NB4 (cell line): Measurements from ENCODE around the gene NOC4L.

Experiments
- DNase-seq: peaks from one replicate; pipeline ENCODE4 v3.0.0; 2010; ENCODE audit warnings: low read depth
- H3K4me3 ChIP-seq: one replicate; pipeline ENCODE4 v1.5.1; 2011; ENCODE audit warnings: mild to moderate bottlenecking, low read depth, low read length, moderate library complexity
- CTCF ChIP-seq: IDR thresholded peaks from one replicate; pipeline ENCODE4 v1.5.1; 2012; ENCODE audit warnings: low read depth, low read length
- MAX ChIP-seq: IDR thresholded peaks from 2 replicates; pipeline ENCODE4 v1.6.1; 2011; ENCODE audit warnings: low read depth, low read length
- MYC ChIP-seq: IDR thresholded peaks from 2 replicates; pipeline ENCODE4 v1.6.1; 2011; ENCODE audit warnings: low read depth, low read length
- POLR2A ChIP-seq: IDR thresholded peaks from 2 replicates; pipeline ENCODE4 v1.6.1; 2011; ENCODE audit warnings: mild to moderate bottlenecking; ENCODE audit not compliant: insufficient read length; ENCODE audit errors: extremely low read depth

Gene NOC4L

GRCh38 chr12:132140501-132140900, 3.8 kb upstream of the NOC4L start:
- no peak overlapping the region for H3K4me3 ChIP-seq
- no peak for DNase-seq
- no peak for TF ChIP-seq POLR2A
- TF ChIP-seq MAX = no peak
- TF ChIP-seq MYC = no peak
- no peak for TF ChIP-seq CTCF

GRCh38 chr12:132140918-132141841, 3.1 kb upstream of the NOC4L start:
- TF ChIP-seq MYC (no peak), CTCF (no peak), POLR2A (no peak), MAX (no peak)
- no peak overlapping the region for H3K4me3 ChIP-seq
- DNase-seq = no peak

- TF ChIP-seq MAX (no peak), POLR2A (no peak), MYC (no peak), CTCF (no peak)
- DNase-seq = no peak
- no peak overlapping the region for H3K4me3 ChIP-seq
These were observed 2.1 kb upstream of the NOC4L start for GRCh38 chr12:132141976-132142678.

- DNase-seq = no peak
- TF ChIP-seq POLR2A = no peak
- TF ChIP-seq CTCF = no peak
- TF ChIP-seq MAX = no peak
- TF ChIP-seq MYC = no peak
- peak overlapping the region; percentile 89 for H3K4me3 ChIP-seq
These were observed 1.4 kb upstream of the NOC4L start for GRCh38 chr12:132142679-132143335.

- TF ChIP-seq POLR2A = no peak
- TF ChIP-seq MYC = no peak
- TF ChIP-seq MAX = no peak
- TF ChIP-seq CTCF = no peak
- peak overlapping the region; percentile 89 for H3K4me3 ChIP-seq
- peak; percentile 61 for DNase-seq
These were observed 753 bp upstream of the NOC4L start for GRCh38 chr12:132143336-132144071.
